SHP77 treated with DMSO at 0.1 percent for 48 hours (cell line): ENCODE data around the gene LCE3C.
"Not testable (repeated sequence)": the region's sequence is repeated elsewhere in the genome, so short reads cannot be mapped to it uniquely, and the experiment has no call there.

Source experiments
- DNase-seq: peaks from one replicate; lab custom pipeline; 2025; lab: John Stamatoyannopoulos, UW

LCE3C gene

GRCh38 chr1:152599934-152600333, at the start of gene LCE3C:
TSS of gene LCE3C (plus strand) at chr1:152600234. CDS start at chr1:152600732, 498 bp downstream.
- no peak for DNase-seq

- DNase-seq: no peak
These were observed 34.9 kb upstream of the LCE3C start for GRCh38 chr1:152565115-152565514.

- DNase-seq: no peak
These were observed 34.4 kb upstream of the LCE3C start for GRCh38 chr1:152565535-152566215.

GRCh38 chr1:152566681-152567080, 33.4 kb upstream of the LCE3C start, which contains the start of gene LCE3E:
TSS of gene LCE3E (minus strand) at chr1:152566780. CDS start at chr1:152566208, 572 bp downstream.
- no peak for DNase-seq

GRCh38 chr1:152577168-152577567, 22.9 kb upstream of the LCE3C start:
- DNase-seq: no peak

GRCh38 chr1:152579526-152579925, 20.5 kb upstream of the LCE3C start:
- DNase-seq: not testable (repeated sequence)

GRCh38 chr1:152580433-152580832, 19.6 kb upstream of the LCE3C start, which contains the start of gene LCE3D:
TSS of gene LCE3D (minus strand) at chr1:152580516. CDS start at chr1:152579936, 580 bp downstream.
- no peak for DNase-seq

GRCh38 chr1:152582647-152583046, 17.4 kb upstream of the LCE3C start:
- no peak for DNase-seq

- DNase-seq: no peak
These were observed 14.4 kb upstream of the LCE3C start for GRCh38 chr1:152585586-152585985.

GRCh38 chr1:152596986-152597385, 3.0 kb upstream of the LCE3C start:
- no peak for DNase-seq

- DNase-seq: no peak
These were observed 13.5 kb downstream of the LCE3C start, which contains the start of gene LCE3B for GRCh38 chr1:152613511-152613910. TSS of gene LCE3B (plus strand) at chr1:152613811. CDS start at chr1:152613811, 0 bp downstream.

GRCh38 chr1:152621993-152622392, 22.0 kb downstream of the LCE3C start:
- no peak for DNase-seq

GRCh38 chr1:152622803-152623202, 22.8 kb downstream of the LCE3C start, which contains the start of gene LCE3A:
TSS of gene LCE3A (minus strand) at chr1:152623103. CDS start at chr1:152623103, 0 bp downstream.
- DNase-seq: no peak

- no peak for DNase-seq
These were observed 23.3 kb downstream of the LCE3C start for GRCh38 chr1:152623203-152623844.

GRCh38 chr1:152626744-152627143, 26.7 kb downstream of the LCE3C start:
- DNase-seq: no peak

GRCh38 chr1:152630596-152630995, 30.6 kb downstream of the LCE3C start:
- no peak for DNase-seq

- DNase-seq: no peak
These were observed 40.3 kb downstream of the LCE3C start for GRCh38 chr1:152640351-152640750.

GRCh38 chr1:152643945-152644344, 43.9 kb downstream of the LCE3C start:
- DNase-seq: no peak

- DNase-seq: no peak
These were observed 45.1 kb downstream of the LCE3C start for GRCh38 chr1:152645146-152645545.

GRCh38 chr1:152646656-152647055, 46.6 kb downstream of the LCE3C start:
- DNase-seq: no peak
